ELR (cell line): ENCODE data around the gene SEC16B.

Experiments used
- DNase-seq: peaks from one replicate; pipeline ENCODE4 v3.0.0-alpha.2; 2015; ENCODE audit warnings: low read depth

Gene SEC16B

DNA sequence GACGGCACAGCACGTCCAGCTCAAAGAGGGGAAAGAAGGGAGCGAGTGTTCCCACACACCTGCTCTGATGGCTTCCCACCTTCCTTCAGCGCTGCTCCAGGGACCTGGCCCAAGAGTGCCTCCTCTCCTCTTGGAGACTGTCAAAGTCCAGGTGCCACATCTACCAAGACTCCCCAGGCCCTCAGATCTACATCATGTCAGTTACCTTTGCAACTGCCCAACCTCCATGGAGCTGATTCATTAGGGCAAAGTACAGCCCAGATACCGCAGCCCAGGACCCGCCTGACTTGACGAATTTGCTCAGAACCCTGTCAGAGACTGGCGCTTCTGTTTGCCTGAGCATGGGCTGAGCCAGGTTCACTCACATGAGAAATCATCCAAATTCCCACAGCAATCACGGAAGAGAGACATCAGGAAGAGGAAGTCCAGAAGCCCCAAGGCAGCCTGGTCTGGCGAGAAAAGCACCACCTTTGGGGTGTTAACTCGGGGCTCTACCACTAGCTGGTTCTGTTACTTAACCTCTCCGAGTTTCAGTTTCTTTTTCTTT, at the start of gene SEC16B:
TSS of gene SEC16B (minus strand) at position 234 of the 547 bp plus-strand sequence. CDS start 2,077 bp downstream, outside the sequence.
- no peak for DNase-seq

DNA sequence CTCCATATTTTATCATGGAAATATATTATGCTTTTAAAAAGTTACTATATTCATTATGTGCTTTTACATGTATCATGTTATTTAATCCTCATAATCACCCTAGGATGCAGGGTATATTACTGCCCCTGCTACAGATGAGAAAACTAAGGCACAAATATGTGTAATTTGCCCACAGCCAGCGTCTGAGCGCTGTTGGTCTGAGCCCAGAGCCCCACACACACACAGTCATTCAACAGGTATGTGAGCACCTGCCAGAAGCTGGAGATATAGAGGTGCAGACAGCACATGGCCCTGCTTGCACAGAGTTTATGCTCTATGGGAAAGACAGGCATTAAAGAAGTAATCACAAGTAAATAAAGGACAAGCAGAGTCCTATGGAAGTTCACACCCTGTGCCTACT, 49.8 kb upstream of the SEC16B start:
- no peak for DNase-seq

- DNase-seq, result no peak
Measured at GRCh38 chr1:178019208-178019607, 49.4 kb upstream of the SEC16B start.

DNA sequence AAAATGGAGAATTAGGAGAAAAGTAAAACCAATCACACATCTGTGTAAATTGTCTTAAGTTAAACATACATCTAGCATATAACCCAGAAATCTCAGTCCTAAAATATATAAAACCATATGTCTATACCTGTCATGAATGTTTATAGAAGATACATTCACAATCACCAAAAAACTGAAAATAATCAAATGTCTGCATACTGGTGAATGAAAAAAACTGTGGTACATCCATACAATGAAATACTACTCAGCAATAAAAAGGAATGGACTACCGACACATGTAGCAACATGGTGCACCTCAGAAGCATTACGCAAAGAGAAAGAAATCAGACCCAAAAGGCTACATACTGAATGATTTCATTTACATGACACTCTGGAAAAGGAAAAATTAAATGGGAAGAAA, 47.7 kb upstream of the SEC16B start:
- no peak for DNase-seq

- no peak for DNase-seq
Measured at GRCh38 chr1:178011864-178012503, 42.1 kb upstream of the SEC16B start.

DNA sequence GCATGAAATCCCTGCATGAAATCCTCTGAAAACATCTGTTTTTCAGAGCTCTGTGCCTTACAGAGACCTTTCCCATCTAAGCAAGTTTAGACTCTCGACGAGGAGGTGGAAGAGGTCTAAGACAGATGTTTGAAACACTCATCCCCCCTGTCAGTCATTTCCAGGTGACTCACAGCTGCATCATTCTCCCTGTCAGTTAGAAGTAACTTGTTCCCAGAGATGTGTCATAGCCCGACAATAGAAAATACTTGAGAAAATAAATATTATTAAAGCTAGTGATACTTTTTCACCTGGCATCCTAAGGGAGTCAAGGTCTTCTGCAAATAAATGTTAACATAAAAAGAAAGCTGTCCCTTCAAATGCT, 41.6 kb upstream of the SEC16B start:
- peak; percentile 90 for DNase-seq

GRCh38 chr1:178010674-178011464, 41.0 kb upstream of the SEC16B start:
- no peak for DNase-seq

DNA sequence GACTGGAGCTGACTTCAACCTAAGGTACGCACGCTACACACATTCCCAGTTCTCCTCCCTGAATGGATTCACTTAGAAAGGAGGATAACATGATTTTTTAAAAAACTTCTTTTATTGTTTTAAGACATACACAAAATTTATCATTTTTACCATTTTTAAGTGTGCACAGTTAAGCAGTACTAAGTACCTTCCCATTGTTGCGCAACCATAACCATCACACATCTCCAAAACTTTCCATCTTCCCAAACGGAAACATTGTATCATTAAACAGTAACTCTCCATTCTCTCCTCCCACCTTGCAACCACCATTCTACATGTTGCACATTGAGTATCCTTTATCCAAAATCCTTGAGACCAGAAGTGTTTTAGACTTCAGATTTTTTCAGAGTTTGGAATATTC, 36.2 kb upstream of the SEC16B start:
- DNase-seq, result no peak

DNA sequence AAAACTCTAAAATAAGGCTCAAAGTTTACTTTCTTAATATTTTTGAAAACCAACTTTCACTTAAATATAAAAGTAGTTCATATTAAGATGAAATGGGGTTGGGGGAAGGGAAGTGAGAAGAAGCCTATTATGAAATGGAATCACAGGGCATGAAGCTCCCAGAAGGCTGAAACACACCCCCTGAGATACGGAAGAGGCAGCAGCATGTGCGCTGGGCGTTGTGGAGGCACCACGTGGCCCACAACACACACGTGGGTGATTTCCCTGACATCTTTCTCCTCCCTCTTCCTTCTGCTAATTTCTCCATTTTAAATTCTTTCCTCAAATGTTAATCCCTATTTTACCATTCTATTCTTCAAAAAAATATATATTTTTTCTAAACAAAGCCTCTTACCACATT, 35.6 kb upstream of the SEC16B start:
- no peak for DNase-seq

GRCh38 chr1:178004926-178005391, 35.1 kb upstream of the SEC16B start:
- DNase-seq, result peak; percentile 78

- no peak for DNase-seq
Measured at GRCh38 chr1:177998696-177999631, 29.1 kb upstream of the SEC16B start.

- no peak for DNase-seq
Measured at GRCh38 chr1:177996957-177997356, 27.1 kb upstream of the SEC16B start.

DNA sequence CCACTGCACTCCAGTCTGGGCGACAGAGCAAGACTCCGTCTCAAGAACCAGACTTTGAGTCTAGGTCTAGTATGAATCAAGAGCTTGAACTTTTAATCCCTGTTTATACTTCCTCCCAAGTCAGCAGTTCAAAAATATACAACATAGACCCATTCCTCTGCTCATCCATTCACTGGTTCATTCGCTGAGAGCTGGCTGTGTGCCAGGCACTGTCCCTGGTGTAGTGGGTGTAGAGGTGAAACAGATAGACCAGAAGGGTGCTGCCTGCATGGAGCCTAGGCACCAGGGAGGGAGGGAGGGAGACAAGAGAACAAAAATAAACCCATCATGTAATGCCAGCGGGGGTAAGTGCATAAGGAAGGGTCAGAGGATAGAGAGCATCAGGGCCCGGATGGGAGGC, 25.5 kb upstream of the SEC16B start:
- DNase-seq, result no peak

GRCh38 chr1:177986281-177986680, 16.4 kb upstream of the SEC16B start:
- peak; percentile 42 for DNase-seq

DNA sequence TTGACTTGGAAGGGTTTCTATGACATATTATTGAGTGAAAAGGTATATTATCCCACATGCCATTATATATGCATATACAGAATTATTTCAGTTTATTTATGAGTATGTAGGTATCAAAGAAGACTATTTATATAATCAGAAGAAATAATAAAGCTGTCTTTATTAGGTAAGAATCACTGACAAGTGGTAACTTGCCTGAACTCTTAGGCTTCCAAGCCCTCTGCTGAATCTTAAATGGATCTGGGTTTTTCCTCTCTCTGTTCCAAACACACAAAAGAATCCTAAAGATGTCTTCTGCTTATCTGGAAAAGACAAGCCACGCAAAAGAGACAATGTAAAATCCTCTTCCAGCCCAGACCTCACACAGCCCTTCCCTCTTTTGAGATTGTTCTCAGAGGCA, 14.9 kb upstream of the SEC16B start:
- no peak for DNase-seq

DNA sequence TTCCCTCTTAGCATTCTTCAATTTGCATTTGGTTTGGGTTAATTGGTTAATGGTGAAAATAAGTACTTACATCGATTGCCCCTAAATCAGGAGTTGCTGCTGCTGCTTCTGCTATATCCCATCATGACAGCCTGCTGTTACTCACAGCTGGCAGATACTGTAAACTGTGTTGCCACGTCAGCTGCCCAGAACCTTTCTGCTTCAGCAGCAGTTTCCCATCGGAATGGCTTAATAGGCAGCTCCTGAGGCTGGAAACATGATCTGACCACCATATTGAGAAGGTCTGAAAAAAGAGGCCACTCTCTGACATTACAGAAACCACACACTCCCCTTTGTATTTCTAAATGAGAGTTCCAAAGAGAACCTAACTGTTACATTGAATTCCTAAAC, 14.3 kb upstream of the SEC16B start:
- peak; percentile 92 for DNase-seq

GRCh38 chr1:177983482-177984135, 13.8 kb upstream of the SEC16B start:
- no peak for DNase-seq

- DNase-seq, result no peak
Measured at GRCh38 chr1:177983077-177983476, 13.2 kb upstream of the SEC16B start.

DNA sequence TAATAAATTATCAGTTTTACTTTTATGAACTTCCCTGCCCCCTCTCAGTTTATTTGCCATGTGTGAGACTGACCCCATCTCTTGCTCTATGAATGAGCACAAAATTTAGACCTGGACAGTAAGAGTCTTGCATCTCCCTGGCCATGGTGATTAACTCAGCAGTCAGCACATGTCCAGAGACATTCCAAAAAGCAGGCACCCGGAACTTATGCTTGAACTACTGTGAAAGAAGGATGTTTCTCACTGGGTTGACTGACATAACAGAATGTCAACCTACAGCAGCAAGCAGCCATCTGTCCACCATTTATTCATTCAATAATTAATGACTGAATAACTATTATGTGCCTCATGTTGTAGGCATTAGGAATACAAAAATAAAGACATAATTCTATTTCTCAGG, 11.3 kb upstream of the SEC16B start:
- no peak for DNase-seq

DNA sequence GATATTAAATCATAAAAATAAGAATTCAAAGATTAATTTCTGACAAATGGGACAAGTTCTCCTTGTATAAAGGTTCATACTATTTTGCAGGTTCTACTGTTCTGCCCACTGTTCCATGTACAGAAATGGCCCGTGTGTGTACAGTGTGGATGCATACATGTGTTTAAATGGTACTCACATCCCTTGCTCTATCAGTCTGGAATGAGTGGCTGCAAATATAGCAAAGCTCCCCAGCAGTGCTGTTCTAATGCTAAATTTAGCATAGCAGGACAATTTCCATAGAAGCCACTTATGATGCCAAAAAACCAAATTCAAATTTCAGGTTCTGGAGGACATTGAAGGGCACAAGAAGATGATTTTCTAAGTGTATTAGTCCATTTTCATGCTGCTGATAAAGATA, 9.4 kb upstream of the SEC16B start:
- DNase-seq, result no peak

DNA sequence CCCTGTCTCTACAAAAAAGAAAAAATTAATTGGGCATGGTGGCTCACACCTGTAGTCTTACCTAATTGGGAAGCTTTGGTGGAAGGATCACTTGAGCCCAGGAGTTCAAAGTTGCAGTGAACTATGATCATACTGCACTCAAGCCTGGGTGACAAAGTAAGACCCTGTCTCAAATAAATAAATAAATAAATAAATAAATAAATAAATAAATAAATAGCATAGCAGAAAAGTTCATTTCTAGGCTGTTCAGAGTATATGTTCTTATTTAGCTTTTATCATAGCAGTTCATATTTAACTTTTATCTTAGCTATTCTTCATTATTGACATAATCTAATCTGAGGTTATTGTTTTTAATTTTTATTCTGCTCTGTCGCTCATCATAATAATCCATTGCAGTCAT, 8.7 kb upstream of the SEC16B start:
- no peak for DNase-seq

GRCh38 chr1:177977141-177977540, 7.3 kb upstream of the SEC16B start:
- DNase-seq, result no peak
